Measurements from ENCODE around the gene AOAH. TPM values are rescaled to one million over a fixed set of nuclear protein-coding genes. Genes with fewer than 3 reads are reported as not detected.

AOAH gene
- total RNA-seq, 1 experiment from 2014 or later = 0.39 TPM

- no peak overlapping the region for H3K4me2 ChIP-seq (ENCODE audit: insufficient read depth, insufficient read length, low read length)
- no peak for DNase-seq
- H2AFZ ChIP-seq (ENCODE audit: low read length) = no peak overlapping the region
- Mint-ChIP-seq H3K27ac (no peak overlapping the region), H3K27me3 (ENCODE audit: low read depth) (no peaks in the 10 kb centered on the region), H3K4me1 (no peaks in the 10 kb centered on the region; a peak in 2 of 4 replicates), H3K4me3 (no peak overlapping the region), H3K36me3 (ENCODE audit: insufficient read depth in 1 of 3, low read depth in 3 of 3) (no peaks in the 10 kb centered on the region), H3K9me3 (no peaks in the 10 kb centered on the region)
- H3K9ac ChIP-seq (ENCODE audit: extremely low read depth, insufficient read length, low read length) = no peak overlapping the region
- no peak overlapping the region for H2BK20ac ChIP-seq (ENCODE audit: low read depth, low read length, poor library complexity, severe bottlenecking)
- H3K27me3 ChIP-seq (ENCODE audit: insufficient read depth, low read length) = no peaks in the 10 kb centered on the region
- H3K23ac ChIP-seq (ENCODE audit: insufficient read length, low read depth, low read length) = no peak overlapping the region
- H4K20me1 ChIP-seq (ENCODE audit: control insufficient read depth, insufficient read depth, insufficient read length) = no peaks in the 10 kb centered on the region
- no peaks in the 10 kb centered on the region for H3K9me3 ChIP-seq (ENCODE audit: control insufficient read depth, low read depth, low read length)
- peaks cover 4% of the 10 kb centered on the region; the same call in 1 of the 2 replicates for H3K4me1 ChIP-seq (ENCODE audit: insufficient read depth, low read length)
- H4K8ac ChIP-seq (replicated peaks; ENCODE audit: insufficient read length, low read depth, low read length) = no peak overlapping the region
- H2BK15ac ChIP-seq (ENCODE audit: low read depth, low read length) = no peak overlapping the region
- H3K23me2 ChIP-seq (ENCODE audit: insufficient read length, low read depth, low read length, poor library complexity, severe bottlenecking) = no peaks in the 10 kb centered on the region
- H2BK12ac ChIP-seq (ENCODE audit: insufficient read length, low read depth, low read length) = no peak overlapping the region
- no peak overlapping the region for H4K5ac ChIP-seq (ENCODE audit: insufficient read length, low read depth, low read length)
- H2BK120ac ChIP-seq (ENCODE audit: low read depth, low read length, poor library complexity, severe bottlenecking) = no peak overlapping the region
- H2BK5ac ChIP-seq (ENCODE audit: insufficient read length, low read length) = no peak overlapping the region
- H3K27ac ChIP-seq (ENCODE audit: insufficient read length, low read depth, low read length) = no peak overlapping the region
- H3K4ac ChIP-seq (ENCODE audit: low read depth, low read length) = no peak overlapping the region
- no peak overlapping the region for H3K56ac ChIP-seq (ENCODE audit: insufficient read length, low read depth, low read length)
- no peaks in the 10 kb centered on the region for H3K79me1 ChIP-seq (ENCODE audit: insufficient read depth, low read depth, low read length, poor library complexity, severe bottlenecking)
- H2AK5ac ChIP-seq (ENCODE audit: insufficient read length, low read length) = no peak overlapping the region
- no peak overlapping the region for H3K18ac ChIP-seq (ENCODE audit: insufficient read length, low read depth, low read length)
- no peak overlapping the region for H4K91ac ChIP-seq (ENCODE audit: insufficient read length, low read depth, low read length)
- H3K14ac ChIP-seq (ENCODE audit: insufficient read depth, low read length) = no peak overlapping the region
- no CpG with 5 or more reads among the region's 6 CpGs for WGBS (ENCODE audit: extremely low coverage, insufficient read length, low lambda C conversion rate)
- TF ChIP-seq CTCF (conservative IDR thresholded peaks at IDR 0.05) = no peak
- H3T11ph ChIP-seq (ENCODE audit: low read length) = no peak overlapping the region
- H3K79me2 ChIP-seq (ENCODE audit: insufficient read depth, low read length) = no peaks in the 10 kb centered on the region
Observed at GRCh38 chr7:36527549-36527913, 196.8 kb downstream of the AOAH start.

All from H9 (cell line).